Adrenal gland (tissue), 12 donors: ENCODE data around the gene BAG1. TPM values are rescaled to one million over a fixed set of nuclear protein-coding genes. Genes with fewer than 3 reads are reported as not detected.

ENCODE experiments used
- DNase-seq, 7 donors: peaks; one replicate each; pipeline ENCODE4 v3.0.0-alpha.2; 2019 to 2020
- H3K27ac ChIP-seq, 5 donors: fragments of 200-600 bp; sonication (generic) in 4 of 5; 1 replicate in 3 of 5; 2 replicates in 2 of 5; pipeline versions ENCODE4 v1.5.1 to v1.8.0; 2016 to 2020; ENCODE audit warnings: mild to moderate bottlenecking in 1 of 5
- H3K27me3 ChIP-seq: fragments of 200-600 bp; 2 replicates; pipeline ENCODE4 v1.8.0; 2021
- H3K36me3 ChIP-seq, 2 donors: fragments of 200-600 bp; replicated peaks in 1 of 2; 1 replicate in 1 of 2; 2 replicates in 1 of 2; pipeline versions ENCODE4 v1.5.1 to v1.8.0; 2018 to 2022
- H3K4me1 ChIP-seq, 2 donors: fragments of 200-600 bp; replicated peaks in 1 of 2; 1 replicate in 1 of 2; 2 replicates in 1 of 2; pipeline versions ENCODE4 v1.5.1 to v1.8.0; 2018 to 2021
- H3K4me3 ChIP-seq, 4 donors: fragments of 200-600 bp; sonication (generic) in 3 of 4; one replicate each; pipeline ENCODE4 v1.5.1; 2016 to 2018
- H3K9me3 ChIP-seq, 3 donors: fragments of 200-600 bp; sonication (generic) in 1 of 3; replicated peaks in 1 of 3; 1 replicate in 2 of 3; 2 replicates in 1 of 3; pipeline versions ENCODE4 v1.5.1 to v1.8.0; 2016 to 2021
- CTCF ChIP-seq, 6 experiments: fragments of 450-650 bp in 4 of 6; fragments of 200-600 bp in 2 of 6; sonication (generic) in 1 of 6; IDR thresholded peaks; 1 replicate in 5 of 6; 2 replicates in 1 of 6; pipeline versions ENCODE4 v1.5.1 to v1.8.0; 2016 to 2021; ENCODE audit warnings: antibody characterized with exemption in 6 of 6, mild to moderate bottlenecking in 2 of 6, moderate library complexity in 1 of 6
- POLR2A ChIP-seq, 2 donors: fragments of 450-650 bp; IDR thresholded peaks; one replicate each; pipeline ENCODE4 v1.6.1; 2017; ENCODE audit warnings: antibody characterized with exemption in 2 of 2, mild to moderate bottlenecking in 2 of 2, moderate library complexity in 1 of 2
- WGBS, 4 donors: extraction: QIAGEN DNeasy Blood & Tissue Kit in 2 of 4; methylation state at CpG; one replicate each; pipeline versions ENCODE4 v1.1.5 to v1.1.7; 2013 to 2017; 5-methylcytosine and 5-hydroxymethylcytosine counted together
- intact Hi-C, 2 donors: fragments of 100-400 bp; cut with DNase I; formaldehyde crosslinking; loops; one replicate each; pipeline versions ENCODE4 v1.14.1 to v1.15.0; 2022 to 2023
- polyA plus RNA-seq, 3 donors: library from polyadenylated mRNA; stranded (reverse); fragments of 200-250 nt in 2 of 3; fragments of 350-450 nt in 1 of 3; fragmentation: Illumina TruSeq in 1 of 3; extraction: RNeasy Lipid Tissue Mini Kit (QIAGEN cat#74804) in 1 of 3; gene quantifications; one replicate each; pipeline ENCODE4 v1.2.3, GENCODE V29; 2013 to 2014
- total RNA-seq, 9 donors: library from RNA; depleted of rRNA in 4 of 9; stranded (reverse); fragments of >200 nt in 4 of 9; fragments of 120-200 nt in 1 of 9; fragmentation: NEBNext Ultra II Directional in 1 of 9; extraction: Animal tissue kit (Norgen Biotek cat#: 25700) in 1 of 9; gene quantifications; one replicate each; pipeline versions ENCODE4 v1.1.0 to v1.2.4, GENCODE V29; 2013 to 2023
- donor health status: healthy with polysubstance abuse.
- donor health status: Bipolar disorder and iron deficiency.
- donor health status: DM: yes; HTN: yes; CAD: no.
- donor health status: DM: no; HTN: no; CAD: no.
- donor health status: DM: no; HTN: no; CAD: no.
- donor health status: DM: yes; HTN: yes; CAD: no.

Gene BAG1
- total and polyA plus RNA-seq, 12 donors, result 46.9 to 141 (median 68.8) TPM

- no peak overlapping the region for H3K27ac ChIP-seq
- no peak overlapping the region for H3K4me3 ChIP-seq
- no peaks in the 10 kb centered on the region for H3K27me3 ChIP-seq
- intact Hi-C loops, result loop anchor here in 1 of 2 donors (10.0 kb wide), 2 partner anchors 64 to 836 kb away; partner anchors contain the start of gene NFX1
- no peaks in the 10 kb centered on the region for H3K4me1 ChIP-seq
- H3K36me3 ChIP-seq, result no peaks in the 10 kb centered on the region
- no peaks in the 10 kb centered on the region for H3K9me3 ChIP-seq
- no peak for DNase-seq
- WGBS, 4 donors, result 80 to 86% (median 81%) methylated on average over 12 to 13 of the region's 13 CpGs
- no peak for TF ChIP-seq POLR2A (IDR thresholded peaks at IDR 0.05)
- no peak for TF ChIP-seq CTCF (IDR thresholded peaks at IDR 0.05)
Measured at GRCh38 chr9:33230756-33231622, 33.5 kb downstream of the BAG1 start.

GRCh38 chr9:33229359-33230114, 35.0 kb downstream of the BAG1 start:
- no peak overlapping the region for H3K4me3 ChIP-seq
- intact Hi-C loops, result loop anchor here in 1 of 2 donors (10.0 kb wide), 2 partner anchors 65 to 835 kb away; partner anchors contain the start of gene NFX1
- H3K27ac ChIP-seq, result no peak overlapping the region
- TF ChIP-seq CTCF (IDR thresholded peaks at IDR 0.05), result no peak
- TF ChIP-seq POLR2A (IDR thresholded peaks at IDR 0.05), result no peak
- H3K4me1 ChIP-seq, result peaks cover 5% of the 10 kb centered on the region in 2 donors
- WGBS, 4 donors, result 81 to 90% (median 85%) methylated on average over 7 to 9 of the region's 9 CpGs
- H3K36me3 ChIP-seq, result no peaks in the 10 kb centered on the region
- H3K27me3 ChIP-seq, result no peaks in the 10 kb centered on the region
- no peaks in the 10 kb centered on the region for H3K9me3 ChIP-seq
- no peak for DNase-seq

- no peaks in the 10 kb centered on the region for H3K9me3 ChIP-seq
- no peak for DNase-seq
- WGBS, 4 donors, result 57 to 86% (median 74%) methylated on average over 4 of the region's 4 CpGs
- H3K27me3 ChIP-seq, result no peaks in the 10 kb centered on the region
- H3K4me1 ChIP-seq, result peaks cover 5% of the 10 kb centered on the region in 2 donors
- no peak for TF ChIP-seq CTCF (IDR thresholded peaks at IDR 0.05)
- no peak for TF ChIP-seq POLR2A (IDR thresholded peaks at IDR 0.05)
- H3K36me3 ChIP-seq, result no peaks in the 10 kb centered on the region
- intact Hi-C loops, result no loop called here
- no peak overlapping the region for H3K4me3 ChIP-seq
- no peak overlapping the region for H3K27ac ChIP-seq
Measured at GRCh38 chr9:33228606-33229005, 35.9 kb downstream of the BAG1 start.

- H3K27me3 ChIP-seq, result no peaks in the 10 kb centered on the region
- H3K27ac ChIP-seq, result no peak overlapping the region
Measured at GRCh38 chr9:33227741-33228140, 36.8 kb downstream of the BAG1 start.

More at GRCh38 chr9:33227741-33228140, 36.8 kb downstream of the BAG1 start:
- intact Hi-C loops, result no loop called here
- no peak for DNase-seq
- TF ChIP-seq CTCF (IDR thresholded peaks at IDR 0.05) (no peak), POLR2A (IDR thresholded peaks at IDR 0.05) (no peak)
- H3K4me3 ChIP-seq, result no peak overlapping the region
- no peaks in the 10 kb centered on the region for H3K36me3 ChIP-seq
- H3K4me1 ChIP-seq, result peaks cover 5% of the 10 kb centered on the region in 2 donors
- 74 to 81% (median 79%) methylated on average over 8 of the region's 8 CpGs for WGBS, 4 donors
- no peaks in the 10 kb centered on the region for H3K9me3 ChIP-seq
